H1 (cell line): ENCODE data around the gene UGT1A6. TPM values are rescaled to one million over a fixed set of nuclear protein-coding genes. Genes with fewer than 3 reads are reported as not detected.

Experiments used
- CTCF ChIA-PET: fragments of 300-600 bp; sonication (Branson Sonifier 250); formaldehyde crosslinking; loops from one replicate; lab custom pipeline; 2021; ENCODE audit not compliant: partially characterized antibody; lab: Charles Lee
- POLR2A ChIA-PET: fragments of 300-600 bp; sonication (Branson Sonifier 250); formaldehyde crosslinking; loops from one replicate; lab custom pipeline; 2021; ENCODE audit warnings: inconsistent platforms; ENCODE audit not compliant: partially characterized antibody; lab: Charles Lee
- DNase-seq, 2 experiments: peaks; one replicate each; pipeline versions ENCODE4 v3.0.0 to v3.0.0-alpha.2; 2010 to 2022; ENCODE audit warnings: low spot score in 2 of 2, low read depth in 1 of 2, mixed read lengths in 1 of 2
- FAIRE-seq: peaks from 2 replicates; lab custom pipeline; 2011; peaks lifted over from hg19 to GRCh38; lab: Jason Lieb, UNC
- H2AFZ ChIP-seq: 2 replicates; pipeline ENCODE4 v1.8.1; 2012; ENCODE audit warnings: low read length, inconsistent platforms
- H2AK5ac ChIP-seq: 2 replicates; pipeline ENCODE4 v1.6.1; 2013; ENCODE audit warnings: low read depth, low read length
- H2BK120ac ChIP-seq: replicated peaks from 2 replicates; pipeline ENCODE3; 2013; ENCODE audit warnings: low read depth, low read length, inconsistent platforms
- H2BK12ac ChIP-seq: 2 replicates; pipeline ENCODE4 v1.6.1; 2013; ENCODE audit warnings: low read depth, low read length
- H2BK15ac ChIP-seq: 2 replicates; pipeline ENCODE4 v1.6.1; 2013; ENCODE audit warnings: low read length
- H2BK20ac ChIP-seq: 2 replicates; pipeline ENCODE4 v1.6.1; 2013; ENCODE audit warnings: low read length
- H2BK5ac ChIP-seq: 2 replicates; pipeline ENCODE4 v1.6.1; 2013; ENCODE audit warnings: low read depth, low read length
- H3K14ac ChIP-seq: 2 replicates; pipeline ENCODE4 v1.6.1; 2013; ENCODE audit warnings: inconsistent platforms; ENCODE audit not compliant: insufficient read length
- H3K18ac ChIP-seq: 2 replicates; pipeline ENCODE4 v1.6.1; 2013; ENCODE audit warnings: low read length; ENCODE audit errors: extremely low read depth
- H3K23ac ChIP-seq: 2 replicates; pipeline ENCODE4 v1.6.1; 2013; ENCODE audit warnings: inconsistent platforms; ENCODE audit not compliant: insufficient read length
- H3K23me2 ChIP-seq: 2 replicates; pipeline ENCODE4 v1.6.1; 2013; ENCODE audit warnings: low read depth, low read length
- H3K27ac ChIP-seq: 2 replicates; pipeline ENCODE4 v1.6.1; 2011; ENCODE audit warnings: low read depth, low read length, inconsistent platforms
- H3K27me3 ChIP-seq, 4 experiments: replicated peaks in 1 of 4; 1 replicate in 1 of 4; 2 replicates in 3 of 4; pipeline versions ENCODE4 v1.6.1 to v1.8.1; 2011 to 2013; ENCODE audit warnings: low read length in 3 of 4, mild to moderate bottlenecking in 3 of 4, inconsistent platforms in 2 of 4, mixed read lengths in 2 of 4, moderate library complexity in 1 of 4; ENCODE audit not compliant: control insufficient read depth in 3 of 4, insufficient read depth in 3 of 4; ENCODE audit errors: extremely low read depth in 1 of 4
- H3K36me3 ChIP-seq, 4 experiments: 2 replicates each; pipeline versions ENCODE4 v1.6.1 to v1.8.1; 2011 to 2013; ENCODE audit warnings: mild to moderate bottlenecking in 4 of 4, low read length in 3 of 4, moderate library complexity in 2 of 4, control low read depth in 1 of 4, inconsistent platforms in 1 of 4; ENCODE audit not compliant: insufficient read depth in 4 of 4, control insufficient read depth in 2 of 4
- H3K4ac ChIP-seq: replicated peaks from 2 replicates; pipeline ENCODE3; 2013; ENCODE audit warnings: low read length, low read depth, mixed read lengths, inconsistent platforms; ENCODE audit not compliant: insufficient read length
- H3K4me1 ChIP-seq, 4 experiments: replicated peaks in 1 of 4; 1 replicate in 1 of 4; 2 replicates in 3 of 4; pipeline versions ENCODE4 v1.6.1 to v1.8.1; 2011 to 2013; ENCODE audit warnings: low read length in 3 of 4, inconsistent platforms in 2 of 4, mixed read lengths in 1 of 4; ENCODE audit not compliant: insufficient read depth in 4 of 4, control insufficient read depth in 3 of 4
- H3K4me2 ChIP-seq, 2 experiments: 2 replicates each; pipeline versions ENCODE4 v1.6.1 to v1.8.1; 2011 to 2013; ENCODE audit warnings: low read depth in 2 of 2, low read length in 2 of 2, control low read depth in 1 of 2, inconsistent platforms in 1 of 2, mild to moderate bottlenecking in 1 of 2; ENCODE audit not compliant: insufficient read depth in 1 of 2
- H3K4me3 ChIP-seq, 4 experiments: fragments of 200-600, 300-600 bp in 1 of 4; sonication (generic), shearing (Covaris generic), sonication (Bioruptor Twin) in 1 of 4; 2 replicates each; pipeline versions ENCODE4 v1.5.1 to v1.8.1; 2011 to 2016; ENCODE audit warnings: low read length in 4 of 4, low read depth in 3 of 4, control low read depth in 2 of 4, inconsistent platforms in 2 of 4, mild to moderate bottlenecking in 2 of 4, mixed read lengths in 1 of 4, moderate library complexity in 1 of 4; ENCODE audit not compliant: insufficient read depth in 2 of 4; ENCODE audit errors: extremely low read depth in 1 of 4
- H3K56ac ChIP-seq: replicated peaks from 2 replicates; pipeline ENCODE3; 2013; ENCODE audit warnings: low read depth, mild to moderate bottlenecking, mixed read lengths, low read length, inconsistent platforms; ENCODE audit not compliant: insufficient read length
- H3K79me1 ChIP-seq: 2 replicates; pipeline ENCODE4 v1.6.1; 2013; ENCODE audit warnings: low read depth, low read length, control low read depth
- H3K79me2 ChIP-seq, 2 experiments: 2 replicates each; pipeline versions ENCODE4 v1.6.1 to v1.8.1; 2012 to 2013; ENCODE audit warnings: low read length in 2 of 2, mild to moderate bottlenecking in 2 of 2, inconsistent platforms in 1 of 2; ENCODE audit not compliant: insufficient read depth in 2 of 2, control insufficient read depth in 1 of 2
- H3K9ac ChIP-seq, 4 experiments: replicated peaks in 1 of 4; 1 replicate in 1 of 4; 2 replicates in 3 of 4; pipeline versions ENCODE4 v1.6.1 to v1.8.1; 2011 to 2013; ENCODE audit warnings: low read depth in 3 of 4, low read length in 3 of 4, control low read depth in 2 of 4, mild to moderate bottlenecking in 2 of 4, moderate library complexity in 2 of 4, inconsistent platforms in 1 of 4; ENCODE audit errors: extremely low read depth in 1 of 4
- H3K9me3 ChIP-seq, 2 experiments: 2 replicates each; pipeline versions ENCODE4 v1.6.1 to v1.8.1; 2012 to 2013; ENCODE audit warnings: mild to moderate bottlenecking in 2 of 2, moderate library complexity in 2 of 2, control low read depth in 1 of 2, inconsistent platforms in 1 of 2, low read depth in 1 of 2, low read length in 1 of 2, mixed read lengths in 1 of 2; ENCODE audit not compliant: insufficient read depth in 2 of 2
- H4K20me1 ChIP-seq, 2 experiments: replicated peaks in 1 of 2; 2 replicates each; pipeline versions ENCODE3 to v1.8.1; 2011 to 2013; ENCODE audit warnings: inconsistent platforms in 2 of 2, low read length in 2 of 2, mild to moderate bottlenecking in 1 of 2; ENCODE audit not compliant: insufficient read depth in 2 of 2, control insufficient read depth in 1 of 2
- H4K5ac ChIP-seq: 2 replicates; pipeline ENCODE4 v1.6.1; 2013; ENCODE audit warnings: low read length, low read depth, mixed read lengths, inconsistent platforms; ENCODE audit not compliant: insufficient read length
- H4K8ac ChIP-seq: 2 replicates; pipeline ENCODE4 v1.8.0; 2013; ENCODE audit warnings: mild to moderate bottlenecking, moderate library complexity, low read length, inconsistent platforms; ENCODE audit not compliant: insufficient read depth; ENCODE audit errors: extremely low read depth
- H4K91ac ChIP-seq: replicated peaks from 2 replicates; pipeline ENCODE3; 2013; ENCODE audit warnings: low read length, mixed read lengths, inconsistent platforms; ENCODE audit not compliant: insufficient read length
- CREB1 ChIP-seq: IDR thresholded peaks from 2 replicates; pipeline ENCODE4 v1.6.1; 2012; ENCODE audit warnings: inconsistent platforms
- E2F6 ChIP-seq: IDR thresholded peaks from 2 replicates; pipeline ENCODE4 v1.6.1; 2012; ENCODE audit warnings: inconsistent platforms
- EZH2 ChIP-seq: fragments of 200-600 bp; sonication (generic); IDR thresholded peaks from 2 replicates; pipeline ENCODE4 v1.7.1; 2012; ENCODE audit warnings: low read depth, mild to moderate bottlenecking, moderate library complexity, low read length, inconsistent platforms; ENCODE audit not compliant: severe bottlenecking
- GTF2F1 ChIP-seq: IDR thresholded peaks from 2 replicates; pipeline ENCODE4 v1.6.1; 2012; ENCODE audit warnings: low read depth, low read length, improper control_type of control experiment, borderline replicate concordance
- RAD21 ChIP-seq, 2 experiments: IDR thresholded peaks in 1 of 2; conservative IDR thresholded peaks in 1 of 2; 2 replicates each; pipeline ENCODE4 v1.6.1; 2011; ENCODE audit warnings: low read depth in 2 of 2, low read length in 2 of 2, improper control_type of control experiment in 1 of 2, inconsistent platforms in 1 of 2, mild to moderate bottlenecking in 1 of 2, moderate library complexity in 1 of 2
- RNF2 ChIP-seq: fragments of 200-900, 300-1000 bp; sonication (generic); IDR thresholded peaks from 2 replicates; pipeline ENCODE4 v1.7.1; 2016; ENCODE audit warnings: borderline replicate concordance, low read depth, mild to moderate bottlenecking, antibody characterized with exemption, low read length; ENCODE audit not compliant: poor library complexity, severe bottlenecking; ENCODE audit errors: missing control alignments
- SIN3A ChIP-seq, 2 experiments: IDR thresholded peaks in 1 of 2; conservative IDR thresholded peaks in 1 of 2; 2 replicates each; pipeline ENCODE4 v1.6.1; 2011 to 2012; ENCODE audit warnings: low read length in 2 of 2, improper control_type of control experiment in 1 of 2, low read depth in 1 of 2, mild to moderate bottlenecking in 1 of 2
- YY1 ChIP-seq: IDR thresholded peaks from 2 replicates; pipeline ENCODE4 v1.6.1; 2011; ENCODE audit warnings: low read depth, mild to moderate bottlenecking, low read length
- ZNF274 ChIP-seq: IDR thresholded peaks from 2 replicates; pipeline ENCODE4 v1.7.0; 2012; ENCODE audit warnings: low read length, borderline replicate concordance; ENCODE audit errors: extremely low read depth
- WGBS, 2 experiments: shearing (Covaris generic) in 1 of 2; methylation state at CpG; one replicate each; pipeline versions ENCODE4 v1.1.6 to v1.1.7; 2013 to 2015; ENCODE audit warnings: low lambda C conversion rate in 2 of 2, mixed read lengths in 2 of 2, inconsistent platforms in 1 of 2, low coverage in 1 of 2, missing lambda C conversion rate in 1 of 2; ENCODE audit not compliant: insufficient replicate concordance in 2 of 2, insufficient coverage in 1 of 2, insufficient read length in 1 of 2; ENCODE audit errors: extremely low coverage in 1 of 2, missing lambda C conversion rate in 1 of 2; 5-methylcytosine and 5-hydroxymethylcytosine counted together
- polyA plus RNA-seq, 7 experiments: library from polyadenylated mRNA; depleted of rRNA in 3 of 7; stranded (reverse) in 5 of 7; unstranded in 2 of 7; fragments of >200 nt in 5 of 7; fragments of 200-250 nt in 2 of 7; gene quantifications; 1 replicate in 5 of 7; 2 replicates in 1 of 7; 4 replicates in 1 of 7; pipeline versions ENCODE4 v1.2.1 to v1.2.3, GENCODE V29; 2011 to 2013; ENCODE audit warnings: missing spikeins in 2 of 7, mixed read lengths in 2 of 7
- total RNA-seq: library from RNA; stranded (reverse); fragmentation: NEBNext Ultra II Directional; extraction: Animal tissue kit (Norgen Biotek cat#: 25700); gene quantifications from 2 replicates; pipeline ENCODE4 v1.2.1, GENCODE V29; 2021

The UGT1A6 gene
- total and polyA plus RNA-seq, 2 of the 8 experiments (the other 6 are each of a cell fraction or from before 2014, with no cell fraction given), result not detected

- Histone ChIP-seq H2AK5ac (no peak overlapping the region), H4K8ac (no peak overlapping the region), H2BK20ac (no peak overlapping the region), H3K9me3 (0 out of 4 replicates have a peak, but pooled peaks cover 0 to 4% of the 10 kb centered on the region in 2 experiments), H3K27me3 (no peaks in the 10 kb centered on the region), H2BK120ac (no peak overlapping the region), H3K23ac (no peak overlapping the region), H3K4me2 (no peak overlapping the region), H3K9ac (no peak overlapping the region), H3K4me1 (no peaks in the 10 kb centered on the region; a peak in 1 of 7 replicates), H3K23me2 (peaks cover 2% of the 10 kb centered on the region; the same call in 1 of the 2 replicates), H2AFZ (no peak overlapping the region), H2BK5ac (no peak overlapping the region), H3K18ac (no peak overlapping the region), H3K56ac (no peak overlapping the region), H3K27ac (no peak overlapping the region), H4K5ac (no peak overlapping the region), H3K4ac (no peak overlapping the region), H3K36me3 (no peaks in the 10 kb centered on the region), H4K20me1 (no peaks in the 10 kb centered on the region), H2BK12ac (no peak overlapping the region), H3K4me3 (no peak overlapping the region), H4K91ac (no peak overlapping the region), H2BK15ac (no peak overlapping the region), H3K79me2 (no peaks in the 10 kb centered on the region), H3K14ac (no peak overlapping the region), H3K79me1 (no peaks in the 10 kb centered on the region)
- TF ChIP-seq ZNF274 (no peak), RAD21 (IDR thresholded peaks at IDR 0.05 in 1 of 2, conservative IDR thresholded peaks at IDR 0.05 in 1 of 2; ENCODE audit: low read depth in 2 of 2, low read length in 2 of 2) (no peak), EZH2 (no peak), E2F6 (no peak), SIN3A (conservative IDR thresholded peaks at IDR 0.05 in 1 of 2, IDR thresholded peaks at IDR 0.05 in 1 of 2; ENCODE audit: low read depth in 1 of 2, low read length in 2 of 2) (no peak), GTF2F1 (no peak), YY1 (no peak), RNF2 (no peak), CREB1 (no peak)
- CTCF ChIA-PET, result interaction anchor here (0.6 kb wide), 1 partner anchor 162 kb away, joined by 3 read pairs; no protein-coding TSS in a partner anchor
- DNase-seq (no peak), FAIRE-seq (no peak)
- POLR2A ChIA-PET, result no interaction called here
- WGBS, 2 experiments, result 84% methylated on average over 3 of the region's 4 CpGs; no CpG with 5 or more reads in 1 of the 2 experiments
Measured at GRCh38 chr2:233766416-233766815, 73.7 kb downstream of the UGT1A6 start.
